Measurements from ENCODE around the gene LSS.
"Not testable (repeated sequence)": the region's sequence is repeated elsewhere in the genome, so short reads cannot be mapped to it uniquely, and the experiment has no call there.

LSS gene

DNA sequence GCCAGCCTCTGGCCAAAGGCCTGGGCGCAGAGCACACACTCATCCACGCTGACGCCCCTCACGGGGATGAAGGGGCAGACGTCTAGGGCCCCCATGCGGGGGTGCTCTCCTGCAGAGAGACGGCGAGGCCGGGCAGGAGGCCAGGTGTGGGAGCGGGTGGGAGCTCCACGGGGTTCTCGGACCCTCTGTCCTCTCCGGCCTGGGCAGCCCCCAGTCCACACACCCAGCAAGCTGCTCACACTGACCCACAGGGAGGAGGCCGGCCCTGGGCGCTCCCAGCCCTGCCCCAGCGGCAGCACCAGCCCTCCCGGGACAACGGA, 75.7 kb downstream of the LSS start:
- DNase-seq (ENCODE audit: low read depth), result no peak

DNA sequence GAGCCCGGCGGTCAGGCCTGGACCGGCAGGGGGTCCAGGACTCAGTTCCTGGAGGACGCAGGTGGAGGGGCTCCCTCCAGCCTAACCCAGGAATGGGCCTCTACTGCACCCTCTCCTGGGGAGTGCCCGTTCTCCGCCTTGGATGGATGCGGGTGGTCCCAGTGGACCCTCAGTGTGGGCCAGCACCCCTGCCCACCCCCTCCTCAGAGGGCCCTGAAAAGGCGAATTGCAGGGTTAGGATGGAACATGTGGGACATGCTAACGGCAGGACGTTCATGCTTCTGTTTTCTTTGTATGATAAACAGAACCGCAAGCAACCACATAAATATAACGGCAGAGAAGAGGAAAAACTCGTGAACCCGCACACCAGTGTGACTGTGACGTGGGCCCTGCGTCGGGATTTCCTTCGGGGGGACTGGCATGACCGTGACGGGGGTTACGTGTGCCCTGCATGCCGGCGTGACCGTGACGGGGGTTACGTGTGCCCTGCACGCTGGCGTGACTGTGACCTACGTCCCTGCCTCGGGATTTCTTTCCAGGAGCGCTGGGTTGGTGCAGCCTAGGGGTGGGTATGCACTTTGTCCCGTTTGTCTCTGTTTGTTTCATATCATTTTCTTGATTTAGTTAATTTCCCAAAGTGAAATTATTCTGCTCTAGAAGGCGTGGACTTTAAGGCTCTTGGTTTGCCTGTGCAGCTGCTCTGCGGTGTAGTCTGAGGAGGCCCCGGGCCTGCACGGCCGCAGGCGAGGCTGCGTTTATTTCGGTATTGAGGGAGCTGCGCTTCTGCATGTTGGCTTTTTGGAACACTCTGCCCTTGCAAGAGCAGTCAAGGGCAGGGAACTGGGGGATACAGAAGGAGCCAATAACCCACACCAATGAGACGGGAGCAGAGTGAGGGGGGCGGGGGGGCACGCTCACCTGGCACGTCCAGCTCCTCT, 76.3 kb downstream of the LSS start:
- no peak for DNase-seq (ENCODE audit: low read depth)

DNA sequence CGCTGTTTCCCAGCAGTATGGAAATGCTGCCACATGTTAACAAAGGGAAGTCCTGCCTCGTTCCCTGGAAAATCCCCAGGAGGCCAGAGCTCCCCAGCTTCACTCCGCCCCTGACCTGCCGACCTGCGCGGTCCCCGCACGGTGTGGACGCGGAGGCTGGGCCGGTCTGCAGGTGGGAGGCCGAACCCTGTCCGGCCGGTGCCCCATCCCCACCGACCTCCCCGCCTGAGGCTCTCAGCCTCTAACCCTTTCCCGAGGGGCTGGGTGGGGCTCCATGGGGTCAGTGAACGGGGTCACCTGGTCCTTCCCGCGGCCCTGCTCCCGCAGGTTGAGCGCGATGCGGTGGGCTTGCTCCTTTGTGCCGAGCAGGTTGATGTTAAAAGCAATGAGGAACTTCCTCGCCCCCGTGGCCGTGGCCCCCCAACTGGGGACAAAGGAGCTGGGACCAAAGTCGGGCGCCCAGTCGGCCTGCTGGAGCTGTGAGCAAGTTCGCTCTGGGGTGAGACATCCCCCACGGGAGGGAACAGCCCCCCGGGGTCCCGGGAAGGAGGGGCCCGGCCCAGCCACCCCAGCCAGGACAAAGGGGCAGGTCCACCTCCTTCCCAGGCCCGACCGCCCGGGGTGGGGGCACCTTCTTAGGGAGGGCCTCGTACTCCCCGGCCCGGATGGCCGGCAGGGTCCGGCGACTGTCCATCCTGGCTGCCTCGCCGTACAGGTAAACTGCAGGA, 77.1 kb downstream of the LSS start:
- DNase-seq (ENCODE audit: low read depth), result no peak

DNA sequence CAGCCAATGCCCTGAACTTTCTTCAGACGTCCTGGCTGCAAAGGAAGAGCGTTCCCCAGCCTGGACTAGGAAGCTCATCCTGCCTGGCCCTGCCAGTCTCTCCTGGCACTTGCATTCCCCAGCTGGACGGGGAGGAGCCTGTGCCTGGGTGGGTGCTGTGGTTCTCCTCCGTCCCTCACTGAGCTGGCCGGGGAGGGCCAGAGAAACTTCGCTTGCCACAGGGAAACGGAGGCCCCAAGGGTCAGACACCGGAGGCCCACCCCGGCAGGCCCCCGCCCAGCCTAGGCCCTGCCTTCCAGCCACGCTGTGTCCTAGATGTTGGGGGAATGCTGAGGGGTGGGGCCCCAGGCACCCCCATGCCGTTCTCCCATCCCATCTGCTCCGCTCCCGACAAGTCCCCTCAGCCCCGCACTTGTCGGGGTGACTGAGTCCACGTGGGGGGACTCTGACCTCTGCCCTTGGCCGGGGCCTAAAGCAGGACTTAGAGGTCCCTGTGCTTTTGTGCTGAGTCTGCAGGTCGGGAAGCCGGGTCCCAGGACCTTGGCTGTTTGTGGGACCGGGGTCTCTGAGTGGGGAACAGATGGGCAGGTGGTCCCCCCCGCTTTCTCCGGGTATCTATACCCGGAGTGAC, 78.0 kb downstream of the LSS start:
- no peak for DNase-seq (ENCODE audit: low read depth)

DNA sequence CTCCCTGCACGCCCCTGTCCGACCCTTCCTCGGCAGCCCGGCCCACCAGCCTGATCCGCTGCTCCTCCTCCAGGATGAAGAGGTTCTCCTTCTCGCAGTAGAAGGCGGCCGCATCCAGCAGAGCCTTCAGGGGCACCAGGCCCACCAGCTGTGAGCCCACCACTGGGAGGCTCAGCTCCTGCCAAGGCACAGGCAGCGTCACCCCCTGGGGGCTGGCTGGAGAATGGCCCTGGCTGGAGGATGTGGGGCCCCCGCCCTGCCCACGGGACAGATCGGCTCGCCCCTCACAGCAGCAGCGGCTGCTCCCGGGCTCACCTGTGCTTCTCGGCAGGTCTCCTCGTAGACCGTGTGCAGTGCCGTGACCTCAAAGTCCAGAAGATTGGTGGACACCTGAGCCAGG, 78.5 kb downstream of the LSS start:
- DNase-seq (ENCODE audit: low read depth), result no peak

DNA sequence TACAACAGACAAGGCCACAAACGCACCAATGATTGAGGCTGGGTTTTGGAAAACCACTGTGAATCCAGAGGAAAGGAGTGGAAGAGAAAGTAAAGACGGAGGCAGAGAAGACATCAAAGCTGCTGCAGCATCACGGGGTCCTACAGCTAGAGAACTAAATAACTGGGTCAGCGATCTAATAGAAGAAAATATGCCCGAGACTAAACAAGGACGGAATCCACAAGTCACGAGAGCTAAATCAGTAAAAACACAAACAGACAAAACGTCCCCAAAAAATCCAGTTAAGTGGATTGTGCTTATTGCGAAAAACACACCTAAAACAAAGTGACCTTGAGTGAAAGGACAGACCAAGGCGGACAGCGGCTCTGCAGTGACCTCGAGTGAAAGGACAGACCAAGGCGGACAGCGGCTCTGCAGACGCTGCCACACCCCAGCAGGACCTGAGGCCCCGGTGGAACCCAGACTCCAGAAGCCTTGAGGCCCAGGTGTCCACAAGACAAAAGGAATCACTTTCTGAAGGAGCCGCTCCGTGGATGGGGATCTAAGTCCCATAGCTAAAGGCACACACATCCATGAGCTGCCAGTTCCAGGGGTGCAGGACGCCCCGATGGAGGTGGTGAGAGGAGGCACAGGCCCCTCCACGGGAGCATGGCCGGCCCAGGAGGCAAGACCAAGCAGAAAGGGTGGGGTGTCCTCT, 79.2 kb downstream of the LSS start:
- no peak for DNase-seq (ENCODE audit: low read depth)

DNA sequence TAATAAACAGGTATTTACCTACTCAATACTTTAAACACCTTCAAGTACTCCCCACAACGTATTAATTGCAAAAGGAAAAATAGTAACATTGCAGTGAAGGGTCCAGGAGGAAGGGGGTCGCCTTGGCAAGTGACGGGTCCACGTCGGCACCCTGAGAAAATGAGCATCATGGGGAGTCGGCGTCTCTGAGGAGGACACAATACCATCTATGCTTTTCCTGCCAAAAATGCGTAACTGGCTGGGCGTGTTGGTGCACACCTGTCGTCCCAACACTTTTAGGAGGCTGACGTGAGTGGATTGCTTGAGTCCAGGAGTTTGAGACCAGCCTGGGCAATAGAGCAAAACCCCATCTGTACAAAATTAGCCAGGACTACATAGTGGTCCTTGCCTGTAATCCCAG, 80.5 kb downstream of the LSS start:
- no peak for DNase-seq (ENCODE audit: low read depth)

DNA sequence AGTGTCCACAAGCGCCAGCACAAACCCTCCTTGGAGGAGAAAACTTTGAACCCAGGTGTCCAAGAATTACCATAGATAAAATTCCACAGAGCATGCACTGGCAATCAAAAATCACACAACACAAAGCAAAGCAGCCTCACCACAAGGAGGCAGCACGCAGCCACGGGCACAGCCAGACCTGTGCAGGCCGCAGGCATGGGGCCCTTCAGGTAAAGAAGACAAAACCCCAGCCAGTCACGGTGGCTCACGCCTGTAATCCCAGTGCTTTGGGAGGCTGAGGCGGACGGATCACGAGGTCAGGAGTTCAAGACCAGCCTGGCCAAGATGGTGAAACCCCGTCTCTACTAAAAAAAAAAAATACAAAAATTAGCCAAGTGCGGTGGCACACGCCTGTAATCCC, 81.1 kb downstream of the LSS start:
- DNase-seq (ENCODE audit: low read depth), result peak; percentile 9

DNA sequence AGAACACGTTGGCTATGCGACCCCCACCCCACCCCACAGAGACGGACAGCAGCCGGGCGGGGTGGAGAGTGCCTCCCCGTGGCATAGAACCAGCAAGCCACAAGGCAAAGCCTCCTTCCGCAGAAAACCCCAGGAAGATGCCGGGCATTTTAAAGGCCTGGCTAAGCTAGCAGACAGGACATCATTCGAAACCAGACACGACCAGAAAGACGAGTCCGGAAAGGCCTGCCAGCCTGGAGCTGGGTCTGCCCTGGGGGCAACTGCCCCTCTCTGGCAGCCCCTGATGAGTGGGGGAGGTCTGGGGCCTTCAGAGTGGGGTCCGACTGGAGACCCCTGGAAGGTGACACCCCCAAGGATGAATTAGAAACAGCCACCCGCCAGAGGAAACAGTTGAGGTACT, 81.7 kb downstream of the LSS start:
- no peak for DNase-seq (ENCODE audit: low read depth)

DNA sequence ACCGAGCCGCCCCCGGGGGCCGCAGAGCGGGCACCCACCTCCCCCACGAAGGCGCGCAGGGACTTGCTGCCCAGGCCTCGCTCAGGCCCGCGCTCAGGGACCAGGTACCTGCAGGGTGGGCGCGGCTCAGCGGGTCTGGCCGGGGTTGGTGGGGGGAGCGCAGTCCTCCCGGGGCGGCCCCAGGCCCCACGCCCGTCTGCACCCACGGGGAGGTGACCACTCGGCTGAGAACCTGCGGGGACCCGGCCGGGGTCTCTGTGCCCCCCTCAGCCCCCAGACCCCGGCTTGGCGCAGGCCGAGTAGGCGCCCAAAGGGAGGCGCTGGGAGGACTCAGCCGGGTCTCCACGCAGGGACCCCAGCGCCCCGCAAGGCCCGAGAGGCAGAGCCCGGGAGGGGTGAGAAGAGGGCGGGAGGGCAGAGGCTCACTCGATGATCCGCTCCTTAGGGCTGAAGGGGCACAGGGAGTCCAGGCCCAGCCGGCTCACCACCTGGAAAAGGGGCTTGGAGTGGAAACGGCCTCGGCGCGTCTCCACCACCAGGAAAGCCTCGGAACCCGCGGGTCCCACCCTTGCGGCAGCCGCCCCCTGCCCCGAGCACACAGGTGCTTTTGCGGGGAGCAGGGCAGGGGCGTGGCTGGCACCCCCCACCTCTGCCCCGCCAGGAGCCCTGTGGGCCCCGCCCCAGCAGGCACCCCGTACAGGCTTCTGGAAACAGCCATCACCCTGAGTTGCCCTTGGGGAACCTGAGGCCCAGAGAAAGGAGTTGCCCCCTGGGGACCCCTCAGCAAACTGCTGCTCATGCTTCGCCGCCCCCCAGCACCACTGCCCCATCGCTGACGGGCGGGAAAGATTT, 82.5 kb downstream of the LSS start:
- DNase-seq (ENCODE audit: low read depth), result no peak

DNA sequence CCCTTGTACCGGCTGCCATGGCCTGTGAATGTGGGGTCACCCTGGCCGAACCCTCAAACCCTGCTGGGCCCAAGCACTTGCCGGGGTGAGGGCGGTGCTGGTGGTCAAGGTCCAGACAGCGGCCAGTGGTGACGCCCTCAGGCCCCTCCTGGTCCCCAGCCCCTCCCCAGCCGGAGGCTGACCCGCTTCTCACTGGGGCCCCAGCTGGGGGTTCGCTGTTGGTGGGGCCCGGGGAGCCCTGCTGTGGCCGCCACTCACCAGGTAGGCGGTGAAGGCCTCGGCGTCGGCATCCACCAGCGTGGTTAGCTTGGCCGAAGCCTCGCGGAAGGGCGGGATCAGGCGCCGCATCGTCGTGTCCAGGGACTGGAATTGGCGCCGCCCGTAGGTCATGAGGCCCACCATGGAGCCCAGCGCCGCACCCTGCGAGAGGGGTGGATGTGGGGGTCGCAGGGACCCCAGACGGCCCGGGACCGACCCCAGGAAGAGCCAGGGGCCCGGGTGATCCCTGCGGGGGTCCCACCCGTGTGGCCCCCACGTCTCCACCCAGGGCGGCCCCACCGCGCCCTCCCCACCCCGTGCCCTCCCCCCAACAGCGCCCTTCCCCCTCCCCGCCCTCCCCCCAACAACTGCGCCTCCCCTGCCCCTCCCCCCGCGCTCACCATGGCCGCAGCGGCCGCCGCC, 83.3 kb downstream of the LSS start:
- DNase-seq (ENCODE audit: low read depth), result no peak

DNA sequence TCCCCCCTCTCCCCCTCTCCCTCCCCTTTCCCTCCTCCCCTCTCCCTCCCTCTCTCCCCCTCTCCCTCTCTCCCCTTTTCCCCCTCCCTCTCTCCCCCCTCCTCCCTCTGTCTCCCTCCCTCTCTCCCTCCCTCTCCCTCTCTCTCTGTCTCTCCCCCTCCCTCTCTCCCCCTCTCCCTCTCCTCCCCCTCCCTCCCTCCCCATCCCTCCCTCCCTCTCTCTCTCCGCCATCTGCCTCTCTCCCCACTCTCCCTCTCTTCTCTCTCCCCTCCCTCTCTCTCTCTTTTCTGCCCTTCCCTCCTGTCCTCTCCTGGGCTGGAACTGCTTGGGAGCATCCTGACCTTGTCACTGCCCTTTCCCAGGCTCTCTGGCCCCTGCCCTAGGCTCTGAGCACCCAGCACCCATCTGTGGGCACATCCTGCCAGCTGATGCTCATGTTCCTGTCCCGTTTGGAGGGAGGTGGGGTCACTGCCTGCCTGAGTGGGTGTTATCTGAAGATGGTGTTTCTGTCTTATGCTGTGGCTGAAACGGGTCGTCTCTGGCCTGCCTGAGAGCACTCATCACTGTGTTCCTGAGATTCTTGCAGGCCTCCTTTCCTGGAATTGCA, 84.0 kb downstream of the LSS start:
- no peak for DNase-seq (ENCODE audit: low read depth)

DNA sequence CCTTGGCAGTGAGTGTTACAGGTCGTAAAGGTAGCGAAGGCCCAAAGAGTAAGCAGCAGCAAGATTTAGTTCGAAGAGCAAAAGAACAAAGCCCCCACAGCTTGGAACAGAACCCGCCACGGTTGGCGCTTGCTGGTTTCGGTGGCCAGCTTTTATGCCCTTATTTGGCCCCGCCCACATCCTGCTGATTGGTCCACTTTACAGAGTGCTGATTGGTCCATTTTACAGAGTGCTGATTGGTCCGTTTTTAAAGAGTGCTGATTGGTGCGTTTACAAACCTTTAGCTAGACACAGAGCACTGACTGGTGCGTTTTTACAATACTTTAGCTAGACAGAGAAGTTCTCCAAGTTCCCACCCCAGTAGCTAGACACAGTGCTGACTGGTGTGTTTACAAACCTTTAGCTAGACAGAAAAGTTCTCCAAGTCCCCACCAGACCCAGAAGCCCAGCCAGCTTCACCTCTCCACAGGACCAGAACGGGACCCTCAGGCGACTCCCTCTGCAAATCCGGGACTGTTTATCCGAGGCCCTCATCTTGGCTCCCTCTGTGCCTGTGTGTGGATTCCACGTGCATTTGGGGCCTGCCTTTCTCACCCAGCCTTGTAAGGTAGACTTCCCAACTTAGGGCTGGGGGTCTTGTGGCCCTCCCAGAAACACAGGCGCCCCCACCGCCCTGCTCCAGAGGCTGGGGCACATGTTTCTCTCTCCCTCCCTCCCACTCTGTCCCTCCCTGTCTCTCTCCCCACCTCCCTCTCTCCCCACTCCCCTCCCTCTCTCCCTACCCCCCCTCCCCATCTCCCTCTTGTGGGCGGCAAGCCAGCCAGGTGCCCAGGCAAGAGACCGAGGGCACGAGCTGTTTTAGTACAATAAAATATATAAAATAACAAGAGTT, 85.7 kb downstream of the LSS start:
- no peak for DNase-seq (ENCODE audit: low read depth)

DNA sequence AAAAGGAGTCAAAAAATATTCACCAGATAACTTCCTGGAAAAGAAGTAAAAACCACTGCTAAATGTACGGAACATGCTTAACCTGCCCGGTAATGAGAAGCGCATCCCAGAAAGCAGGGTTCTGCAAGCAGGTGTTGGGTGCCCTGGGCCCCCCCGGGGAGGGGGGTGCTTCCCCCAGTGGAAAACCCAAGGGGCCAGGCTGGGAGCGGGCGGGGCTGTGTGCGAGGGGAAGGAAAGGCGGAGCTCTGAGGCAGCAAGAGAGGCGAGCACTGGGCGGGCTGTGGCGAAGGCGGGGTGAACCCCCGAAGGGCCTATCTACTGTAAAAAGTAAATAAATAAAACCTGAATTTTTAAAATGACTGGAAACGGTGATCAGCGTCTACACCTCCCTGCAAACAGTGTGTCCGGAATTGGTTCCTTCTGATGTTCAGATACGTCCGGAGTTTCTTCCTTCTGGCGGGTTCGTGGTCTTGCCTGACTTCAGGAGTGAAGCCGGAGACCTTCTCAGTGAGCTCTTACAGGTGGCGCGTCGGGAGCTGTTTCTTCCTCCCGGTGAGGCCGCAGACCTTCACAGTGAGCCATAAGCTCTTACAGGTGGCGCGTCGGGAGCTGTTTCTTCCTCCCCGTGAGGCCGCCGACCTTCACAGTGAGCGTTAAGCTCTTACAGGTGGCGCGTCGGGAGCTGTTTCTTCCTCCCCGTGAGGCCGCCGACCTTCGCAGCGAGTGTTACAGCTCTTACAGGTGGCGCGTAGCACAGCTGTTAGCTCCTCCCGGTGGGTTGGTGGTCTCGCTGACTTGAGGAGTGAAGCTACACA, 86.6 kb downstream of the LSS start:
- no peak for DNase-seq (ENCODE audit: low read depth)

DNA sequence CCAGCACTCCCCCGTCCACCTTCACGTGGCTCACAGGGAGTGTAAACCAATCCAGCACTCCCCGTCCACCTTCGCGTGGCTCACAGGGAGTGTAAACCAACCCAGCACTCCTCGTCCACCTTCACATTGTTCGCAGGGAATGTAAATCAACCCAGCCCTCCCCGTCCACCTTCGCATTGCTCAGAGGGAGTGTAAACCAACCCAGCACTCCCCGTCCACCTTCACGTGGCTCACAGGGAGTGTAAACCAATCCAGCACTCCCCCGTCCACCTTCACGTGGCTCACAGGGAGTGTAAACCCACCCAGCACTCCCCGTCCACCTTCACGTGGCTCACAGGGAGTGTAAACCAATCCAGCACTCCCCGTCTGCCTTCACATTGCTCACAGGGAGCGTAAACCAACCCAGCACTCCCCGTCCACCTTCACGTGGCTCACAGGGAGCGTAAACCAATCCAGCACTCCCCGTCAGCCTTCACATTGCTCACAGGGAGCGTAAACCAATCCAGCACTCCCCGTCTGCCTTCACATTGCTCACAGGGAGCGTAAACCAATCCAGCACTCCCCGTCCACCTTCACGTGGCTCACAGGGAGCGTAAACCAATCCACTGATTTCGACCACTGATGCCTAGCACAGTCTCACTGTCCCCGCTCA, 88.1 kb downstream of the LSS start:
- not testable (repeated sequence) for DNase-seq (ENCODE audit: low read depth)

DNA sequence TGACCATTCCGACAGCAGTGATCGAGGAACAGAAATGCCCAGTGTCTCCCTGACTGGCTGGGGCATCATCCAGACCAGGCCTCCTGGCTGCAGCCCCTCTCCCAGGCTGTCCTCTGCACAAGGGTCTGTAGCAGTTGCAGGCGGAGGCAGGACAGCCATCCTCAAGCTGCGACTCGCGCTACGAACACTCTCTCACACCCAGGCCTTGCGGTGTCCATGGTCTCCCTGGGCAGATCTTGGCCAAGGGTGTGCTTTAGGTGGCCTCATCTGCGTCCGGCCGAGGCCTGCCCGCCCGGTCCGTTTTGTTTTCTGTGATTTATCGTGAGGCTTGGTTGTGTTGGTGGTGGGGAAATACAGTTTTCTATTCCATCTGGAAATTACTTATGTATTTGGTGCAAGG, 88.9 kb downstream of the LSS start:
- no peak for DNase-seq (ENCODE audit: low read depth)

DNA sequence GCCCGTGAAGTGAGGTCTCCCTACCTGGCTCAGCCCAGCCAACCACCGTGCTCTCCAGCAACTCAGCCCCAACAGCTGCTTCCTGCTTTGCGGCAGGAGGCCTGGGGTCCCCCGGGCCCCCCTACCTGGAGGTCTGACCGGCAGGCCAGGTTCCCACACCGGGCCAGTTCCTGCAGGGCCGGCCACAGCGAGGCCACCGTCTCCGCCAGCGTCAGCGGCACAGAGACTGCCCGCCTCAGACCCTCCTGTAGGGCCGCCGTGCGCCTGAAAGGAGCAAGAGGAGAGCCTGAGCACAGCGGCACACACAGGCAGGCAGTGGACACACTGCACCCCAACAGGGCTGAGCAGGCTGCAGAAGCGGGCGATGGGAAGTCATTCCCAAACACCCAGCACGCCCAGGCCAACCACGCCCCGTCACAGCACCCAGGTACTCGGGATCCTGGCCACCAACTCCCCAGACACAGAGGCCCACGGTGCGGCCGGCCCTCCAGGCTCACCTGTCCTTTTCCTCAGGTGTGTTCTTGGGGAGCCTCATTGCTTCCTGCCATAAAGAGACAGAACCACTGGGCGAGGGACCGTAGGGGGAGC, 90.1 kb downstream of the LSS start:
- DNase-seq (ENCODE audit: low read depth), result no peak
